GM19468 (cell line): Measurements from ENCODE around the gene ATP9B.

Experiments
- ATAC-seq: cut with Tn5 transposase; IDR thresholded peaks from one replicate; pipeline ENCODE4 v1.9.1; 2021; ENCODE audit warnings: mild to moderate bottlenecking, moderate library complexity, moderate number of reproducible peaks; ENCODE audit not compliant: unreplicated experiment; ENCODE audit errors: extremely low read depth

The ATP9B gene

DNA sequence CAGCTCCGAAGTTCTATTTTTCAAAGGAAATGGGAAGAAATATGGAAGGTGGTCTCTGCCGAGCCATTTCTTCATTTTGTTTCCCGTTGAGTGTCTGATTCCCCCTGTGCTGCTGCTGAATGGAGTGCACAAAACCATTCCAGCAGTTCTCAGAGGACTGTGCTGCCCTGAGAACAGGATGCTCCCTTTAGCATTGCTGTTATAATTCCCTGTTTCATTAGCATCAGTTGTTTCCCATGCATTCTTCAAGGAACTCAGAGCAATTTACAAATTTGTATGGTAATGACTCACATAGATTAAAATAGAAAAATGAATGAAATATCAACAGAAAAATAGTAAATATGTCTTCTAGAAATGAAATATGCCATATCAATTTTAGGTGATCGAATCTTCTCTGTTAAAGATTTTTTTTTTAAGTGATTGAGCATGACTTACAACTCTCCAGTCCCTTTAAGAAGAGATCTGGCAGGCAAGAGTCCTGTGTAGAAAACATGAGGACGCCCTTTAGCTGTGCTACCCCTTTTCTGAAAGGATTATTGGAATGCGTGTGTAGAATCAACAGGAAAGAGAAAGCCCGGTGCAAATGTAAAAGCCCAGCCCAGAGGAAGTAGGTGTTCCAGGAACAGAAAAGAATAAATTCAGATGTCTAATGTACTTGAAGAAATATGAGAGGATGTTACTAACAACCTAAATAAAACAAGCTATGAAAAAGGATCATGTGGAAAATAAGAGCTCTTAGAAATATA lies 118.5 kb downstream of the ATP9B start:
- no peak for ATAC-seq

DNA sequence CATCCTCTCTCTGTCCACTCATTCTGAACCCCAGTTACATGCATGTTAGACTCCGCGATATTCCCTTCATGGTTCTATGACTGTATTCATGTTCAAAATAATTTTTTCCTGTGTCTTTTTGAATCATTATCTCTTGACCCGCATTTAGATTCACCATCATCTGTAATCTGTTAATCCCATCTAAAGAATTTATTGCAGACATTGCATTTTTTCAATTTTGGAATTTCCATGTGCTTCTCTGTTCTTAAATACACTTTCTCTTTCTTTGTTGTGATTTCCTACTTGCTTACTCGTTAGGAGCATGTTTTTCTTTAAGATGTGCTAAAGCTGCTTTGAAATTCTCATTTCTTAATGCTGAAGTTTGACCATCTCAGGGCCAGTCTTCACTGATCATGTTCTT lies 122.2 kb downstream of the ATP9B start:
- ATAC-seq = no peak

DNA sequence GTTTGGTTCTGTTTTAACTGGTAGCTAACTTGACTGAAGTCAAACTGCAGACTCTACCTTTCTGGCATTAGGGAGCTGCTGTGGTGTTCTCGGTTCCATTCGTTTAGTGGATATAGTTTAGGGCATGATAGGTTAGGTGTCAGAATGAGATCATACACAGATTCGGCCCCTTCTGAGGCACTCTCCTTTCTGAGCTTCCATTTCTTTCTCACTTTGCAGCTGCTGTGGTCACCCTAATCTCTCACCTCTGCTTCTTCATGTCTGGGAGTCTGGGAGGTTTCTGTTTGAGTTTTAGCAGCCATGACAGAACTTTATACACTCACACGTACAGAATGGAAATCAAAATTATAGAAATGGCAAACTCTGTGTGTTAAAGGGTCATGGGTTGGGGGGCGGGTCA lies 122.8 kb downstream of the ATP9B start:
- ATAC-seq = no peak

DNA sequence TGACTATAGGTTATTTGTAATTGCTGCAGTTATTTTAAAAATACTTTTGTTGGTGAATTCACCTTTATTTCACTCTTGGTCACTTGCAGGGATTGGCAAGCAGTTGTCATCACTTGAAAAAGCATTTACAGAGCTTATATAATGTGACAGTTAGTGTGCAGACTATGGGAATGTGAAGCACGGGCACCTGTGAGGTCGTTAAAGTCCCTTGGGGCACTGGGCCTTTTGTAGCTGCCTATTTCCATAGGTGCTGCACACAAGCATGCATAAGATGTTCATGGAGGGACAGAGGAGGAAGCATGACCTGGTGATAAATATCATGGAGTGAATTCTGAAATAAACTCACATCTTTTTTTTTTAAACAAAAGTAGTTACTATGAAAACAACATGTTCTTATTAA lies 124.6 kb downstream of the ATP9B start:
- no peak for ATAC-seq

- no peak for ATAC-seq
Measured at GRCh38 chr18:79195716-79196683, 126.8 kb downstream of the ATP9B start.

DNA sequence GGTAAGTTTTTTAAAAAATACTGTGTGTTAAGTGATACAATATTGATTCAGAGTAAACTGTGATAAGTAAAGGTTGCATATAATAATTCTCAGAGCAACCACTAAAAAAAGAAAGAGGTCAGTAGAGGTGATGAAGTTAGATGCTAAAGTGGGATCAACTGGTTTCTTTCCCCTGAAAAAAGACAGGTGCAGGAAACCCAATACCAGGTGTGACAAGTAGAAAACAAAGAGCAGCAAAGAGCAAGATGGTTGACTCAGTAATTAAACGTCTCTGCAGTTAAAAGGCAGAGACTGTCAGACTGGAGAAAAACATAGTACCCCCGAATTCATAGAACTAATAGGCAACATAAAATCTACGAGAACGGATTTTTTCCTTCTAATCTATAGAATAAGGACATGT lies 128.3 kb downstream of the ATP9B start:
- no peak for ATAC-seq

DNA sequence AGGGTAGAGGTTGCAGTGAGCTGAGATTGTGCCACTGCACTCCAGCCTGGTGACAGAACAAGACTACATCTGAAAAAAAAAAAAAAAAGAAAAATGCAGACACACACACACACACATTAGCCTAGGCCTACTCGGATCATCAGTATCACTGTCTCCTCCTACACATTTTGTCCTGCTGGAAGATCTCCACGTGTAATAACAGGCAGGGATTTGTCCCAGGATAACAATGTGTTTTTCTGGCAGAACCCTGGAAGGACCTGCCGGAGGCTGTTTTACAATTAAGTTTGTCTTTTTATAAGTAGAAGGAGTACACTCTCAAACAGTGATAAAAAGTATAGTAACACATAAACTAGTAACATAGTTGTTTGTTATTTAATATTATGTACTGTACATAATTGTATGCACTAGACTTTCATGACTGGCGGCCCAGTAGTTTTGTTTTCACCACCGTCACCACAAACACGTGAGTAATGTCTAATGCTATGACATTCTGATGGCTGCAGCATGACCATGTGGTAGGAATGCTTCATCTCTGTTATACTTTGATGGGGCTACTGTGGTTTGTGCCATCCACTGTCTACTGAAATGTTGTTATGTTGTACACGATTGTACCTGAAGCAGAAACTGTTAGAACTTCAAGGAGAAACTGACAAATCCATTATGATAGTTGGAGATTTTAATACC lies 130.6 kb downstream of the ATP9B start:
- ATAC-seq = no peak

DNA sequence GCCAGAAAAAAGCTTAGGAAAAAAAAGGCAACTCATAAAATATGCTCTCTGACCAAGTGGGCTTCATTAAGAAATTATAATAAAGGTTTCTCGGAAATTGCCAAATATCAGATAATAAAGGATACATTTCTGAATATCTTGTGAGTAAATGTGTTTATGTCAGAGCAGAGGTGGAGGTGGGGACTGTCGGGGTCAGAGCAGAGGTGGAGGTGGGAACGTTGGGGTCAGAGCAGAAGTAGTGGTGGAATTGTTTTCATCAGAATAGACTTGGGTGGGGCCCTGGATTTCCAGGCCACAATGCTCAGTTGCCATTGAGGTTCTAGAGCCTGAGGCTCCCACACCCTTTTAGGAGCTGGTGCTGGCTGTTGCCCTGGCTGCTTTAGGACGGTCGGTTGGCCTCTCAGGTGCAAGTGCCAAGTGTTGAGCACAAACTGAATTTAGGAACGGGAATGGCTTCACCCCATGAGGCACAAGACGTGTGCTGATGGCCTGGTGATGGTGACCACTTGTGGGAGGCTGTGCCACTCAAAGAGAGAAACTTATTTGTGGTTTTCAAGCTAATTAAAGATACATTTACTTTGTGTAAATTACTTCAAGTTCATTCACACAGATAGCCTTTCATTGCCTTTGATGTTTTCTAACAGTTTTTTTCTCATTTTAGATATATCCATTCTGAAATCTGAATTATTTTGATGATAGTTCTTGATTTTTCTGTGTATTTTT lies 131.5 kb downstream of the ATP9B start:
- no peak for ATAC-seq

GRCh38 chr18:79203017-79203605 lies 133.9 kb downstream of the ATP9B start:
- no peak for ATAC-seq

DNA sequence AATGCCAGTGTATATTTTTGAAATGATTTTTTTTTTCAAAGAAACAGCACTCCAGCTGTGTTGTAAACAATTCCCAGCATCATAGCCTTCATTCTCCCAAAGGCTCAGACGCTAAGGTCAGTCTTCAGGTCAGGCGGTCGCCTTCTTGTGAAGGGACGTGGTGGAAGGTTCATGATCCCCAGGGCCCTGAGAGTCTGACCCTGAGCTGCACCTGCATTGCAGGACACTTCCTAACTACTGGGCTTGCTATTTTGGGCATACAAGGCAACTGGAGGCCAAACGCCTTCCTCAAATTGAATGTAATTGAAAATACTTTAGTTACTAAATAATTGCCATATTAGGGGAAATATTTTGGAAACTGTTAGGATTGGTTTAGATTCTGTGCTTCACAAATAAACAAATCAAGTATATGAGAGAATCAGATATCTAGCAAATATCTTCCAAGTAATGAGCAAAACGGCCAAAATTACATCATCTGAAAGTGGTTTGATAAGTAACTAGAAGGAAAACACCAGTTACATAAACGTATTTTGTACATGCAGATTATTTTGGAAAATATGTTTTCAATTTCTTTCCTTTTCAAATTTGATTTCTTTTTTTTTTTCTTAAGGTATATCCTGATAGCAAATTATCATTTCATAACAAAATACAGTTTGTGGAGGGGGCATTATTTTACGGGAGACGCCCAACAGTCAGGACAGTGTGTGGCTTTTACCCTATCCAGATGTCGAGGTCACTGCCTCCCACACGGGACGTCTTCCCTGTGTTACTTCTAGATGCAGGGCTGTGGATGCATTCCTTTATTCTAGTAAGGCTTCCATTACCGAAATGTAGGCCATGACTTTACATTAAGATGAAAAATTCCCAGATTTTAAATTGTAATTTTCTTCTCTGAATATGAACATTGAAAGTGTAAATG lies 136.0 kb downstream of the ATP9B start:
- no peak for ATAC-seq

- ATAC-seq = no peak
Measured at GRCh38 chr18:79206444-79206843, 137.2 kb downstream of the ATP9B start.

GRCh38 chr18:79208906-79209305 lies 139.7 kb downstream of the ATP9B start:
- no peak for ATAC-seq

- ATAC-seq = no peak
Measured at GRCh38 chr18:79210002-79210910, 141.1 kb downstream of the ATP9B start.

GRCh38 chr18:79211844-79212243 lies 142.7 kb downstream of the ATP9B start:
- no peak for ATAC-seq

DNA sequence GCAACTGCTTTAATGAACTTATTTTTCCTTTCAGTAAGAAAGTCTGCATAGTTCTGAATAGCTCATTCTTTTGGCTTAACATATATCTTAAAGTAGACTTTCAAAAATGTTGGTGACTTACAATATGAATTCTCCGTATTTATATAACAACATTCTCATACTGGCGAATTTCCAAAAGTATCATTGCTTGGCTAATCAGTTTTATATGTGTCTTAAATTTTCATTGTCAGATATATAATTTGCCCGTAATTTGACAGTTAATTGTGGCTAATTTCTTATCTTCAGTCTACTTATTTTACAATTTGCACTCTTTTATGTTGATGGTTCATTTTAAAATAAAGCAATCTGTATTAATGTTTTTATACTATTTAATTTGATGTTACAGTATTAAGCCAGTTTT lies 144.9 kb downstream of the ATP9B start:
- ATAC-seq = no peak

DNA sequence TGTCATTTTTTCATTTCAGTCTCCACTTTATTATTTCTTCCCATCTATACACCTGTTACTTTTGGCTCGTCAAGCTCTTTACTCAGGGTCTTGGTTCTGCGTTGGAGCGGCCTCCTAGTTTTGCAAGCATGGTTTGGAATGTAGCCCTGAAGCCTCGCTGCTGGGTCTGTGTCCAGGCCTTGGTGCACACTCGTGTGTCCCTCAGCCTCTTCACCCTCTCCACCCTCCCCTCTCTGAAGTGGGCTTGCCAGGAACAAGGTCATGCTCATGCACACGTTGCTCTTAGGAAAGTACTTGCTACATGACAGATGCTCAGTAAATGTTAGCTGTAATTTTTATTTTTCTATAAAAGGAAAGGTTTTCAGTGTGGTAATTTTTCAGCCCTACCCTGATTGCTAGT lies 147.0 kb downstream of the ATP9B start:
- no peak for ATAC-seq

DNA sequence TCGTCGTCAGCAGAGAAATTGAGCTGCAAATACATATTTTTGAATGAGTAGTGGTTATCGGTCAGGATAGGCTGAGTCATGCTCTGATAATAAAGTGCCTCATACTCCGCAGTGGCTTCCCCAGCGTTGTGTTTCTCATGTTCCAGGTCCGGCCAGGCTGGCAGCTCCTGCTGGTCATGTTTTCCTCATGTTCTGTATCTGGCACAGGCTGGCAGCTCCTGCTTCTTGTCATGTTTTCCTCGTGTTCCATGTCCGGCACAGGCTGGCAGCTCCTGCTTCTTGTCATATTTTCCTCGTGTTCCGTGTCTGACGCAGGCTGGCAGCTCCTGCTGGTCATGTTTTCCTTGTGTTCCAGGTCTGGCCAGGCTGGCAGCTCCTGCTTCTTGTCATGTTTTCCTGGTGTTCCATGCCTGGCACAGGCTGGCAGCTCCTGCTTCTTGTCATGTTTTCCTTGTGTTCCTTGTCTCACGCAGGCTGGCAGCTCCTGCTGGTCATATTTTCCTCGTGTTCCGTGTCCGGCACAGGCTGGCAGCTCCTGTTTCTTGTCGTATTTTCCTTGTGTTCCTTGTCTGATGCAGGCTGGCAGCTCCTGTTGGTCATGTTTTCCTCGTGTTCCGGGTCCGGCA lies 148.9 kb downstream of the ATP9B start:
- no peak for ATAC-seq
